GM12865 (cell line): Measurements from ENCODE around the gene DNAJB8.

ENCODE experiments used
- DNase-seq: peaks from one replicate; pipeline ENCODE4 v3.0.0; 2010; ENCODE audit warnings: low read depth
- H3K4me3 ChIP-seq: 2 replicates; pipeline ENCODE4 v1.5.1; 2011; ENCODE audit warnings: mild to moderate bottlenecking, low read depth, low read length, control low read depth
- TF ChIP-seq, protein P1 (sequence below): IDR thresholded peaks from 2 replicates; pipeline ENCODE4 v1.5.1; 2011; ENCODE audit warnings: low read length, control low read depth, low read depth, inconsistent platforms; ENCODE audit not compliant: insufficient read depth; ENCODE audit errors: missing control alignments

Gene DNAJB8

GRCh38 chr3:128420289-128420688 lies 46.4 kb downstream of the DNAJB8 start:
- no peak overlapping the region for H3K4me3 ChIP-seq
- TF ChIP-seq, protein P1, sequence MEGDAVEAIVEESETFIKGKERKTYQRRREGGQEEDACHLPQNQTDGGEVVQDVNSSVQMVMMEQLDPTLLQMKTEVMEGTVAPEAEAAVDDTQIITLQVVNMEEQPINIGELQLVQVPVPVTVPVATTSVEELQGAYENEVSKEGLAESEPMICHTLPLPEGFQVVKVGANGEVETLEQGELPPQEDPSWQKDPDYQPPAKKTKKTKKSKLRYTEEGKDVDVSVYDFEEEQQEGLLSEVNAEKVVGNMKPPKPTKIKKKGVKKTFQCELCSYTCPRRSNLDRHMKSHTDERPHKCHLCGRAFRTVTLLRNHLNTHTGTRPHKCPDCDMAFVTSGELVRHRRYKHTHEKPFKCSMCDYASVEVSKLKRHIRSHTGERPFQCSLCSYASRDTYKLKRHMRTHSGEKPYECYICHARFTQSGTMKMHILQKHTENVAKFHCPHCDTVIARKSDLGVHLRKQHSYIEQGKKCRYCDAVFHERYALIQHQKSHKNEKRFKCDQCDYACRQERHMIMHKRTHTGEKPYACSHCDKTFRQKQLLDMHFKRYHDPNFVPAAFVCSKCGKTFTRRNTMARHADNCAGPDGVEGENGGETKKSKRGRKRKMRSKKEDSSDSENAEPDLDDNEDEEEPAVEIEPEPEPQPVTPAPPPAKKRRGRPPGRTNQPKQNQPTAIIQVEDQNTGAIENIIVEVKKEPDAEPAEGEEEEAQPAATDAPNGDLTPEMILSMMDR, result no peak
- no peak for DNase-seq

DNA sequence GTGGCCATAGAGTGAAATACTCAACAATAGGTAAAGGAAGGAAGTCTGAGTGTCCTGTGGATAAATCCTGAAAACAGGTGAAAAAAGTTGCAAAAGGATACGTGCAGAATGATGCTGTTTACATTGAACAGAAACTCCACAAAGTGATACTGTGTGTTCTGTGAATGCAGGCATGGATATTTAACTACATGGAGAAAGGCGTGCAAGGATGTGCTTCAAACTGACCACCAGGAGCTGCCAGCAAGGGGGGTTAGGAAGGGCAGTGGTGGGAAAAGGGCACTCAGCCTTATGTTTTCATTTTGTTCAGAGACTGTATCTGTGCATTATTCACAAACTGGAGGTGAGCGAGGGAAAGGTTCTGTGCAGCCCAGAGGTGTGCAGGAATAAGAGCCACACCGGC lies 47.4 kb downstream of the DNAJB8 start:
- no peak for DNase-seq
- TF ChIP-seq, protein P1, result no peak

DNA sequence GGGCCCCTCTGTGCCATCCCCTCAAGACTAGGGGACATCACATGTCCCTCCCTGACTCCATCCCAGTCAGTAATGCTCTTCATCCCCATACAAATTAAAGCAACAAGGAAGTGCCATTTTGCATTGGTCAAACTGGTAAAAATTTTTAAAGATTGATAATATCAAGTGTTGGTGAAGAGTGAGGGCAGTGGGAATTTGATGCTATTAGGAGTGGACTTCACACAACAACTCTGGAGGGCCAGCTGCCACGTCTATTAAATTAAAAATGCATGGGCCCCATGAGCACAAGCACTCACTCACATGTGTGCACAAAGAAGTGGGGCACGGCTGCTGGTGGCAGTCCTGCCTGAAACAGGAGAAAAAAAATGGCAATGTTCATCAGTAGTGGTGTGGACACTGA lies 47.8 kb downstream of the DNAJB8 start:
- DNase-seq, result no peak
- TF ChIP-seq, protein P1, result no peak
- no peak overlapping the region for H3K4me3 ChIP-seq

More for the DNA sequence above, 47.4 kb downstream of the DNAJB8 start:
- no peak overlapping the region for H3K4me3 ChIP-seq

DNA sequence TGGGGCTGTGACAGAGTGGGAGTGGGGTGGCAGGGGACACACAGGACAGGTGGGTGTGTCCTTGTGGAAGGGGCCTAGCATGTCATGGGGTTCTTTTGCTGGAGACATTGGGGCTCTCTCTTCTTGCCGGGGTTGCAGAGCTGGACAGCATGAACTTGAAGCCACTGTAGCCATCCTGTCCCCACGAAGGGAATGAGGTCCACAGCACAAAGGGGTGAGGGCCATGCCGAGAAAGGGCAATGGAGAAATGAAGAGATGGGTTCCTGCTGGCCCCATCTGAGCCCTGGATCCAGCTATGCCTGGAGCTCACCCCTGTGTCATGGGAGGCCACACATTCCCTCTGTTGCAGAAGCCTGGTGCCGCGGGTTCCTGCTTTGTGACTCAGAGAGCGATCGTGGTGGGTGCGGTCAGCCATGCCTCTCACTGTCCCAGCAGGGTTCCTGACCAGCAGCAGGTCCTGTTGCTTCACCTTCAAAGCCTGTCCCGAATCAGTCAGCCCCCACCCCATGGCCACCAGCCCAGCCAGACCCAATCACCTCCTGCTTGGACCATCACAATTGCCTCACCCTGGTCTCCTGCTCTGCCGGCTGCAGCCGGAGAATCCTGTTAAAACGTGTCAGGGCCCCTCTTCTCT lies 50.0 kb downstream of the DNAJB8 start:
- TF ChIP-seq, protein P1, result no peak
- DNase-seq, result no peak
- H3K4me3 ChIP-seq, result no peak overlapping the region

GRCh38 chr3:128415773-128416577 lies 50.7 kb downstream of the DNAJB8 start:
- H3K4me3 ChIP-seq, result no peak overlapping the region
- TF ChIP-seq, protein P1, result no peak
- DNase-seq, result no peak

- H3K4me3 ChIP-seq, result no peak overlapping the region
- TF ChIP-seq, protein P1, result no peak
- no peak for DNase-seq
Observed at GRCh38 chr3:128415200-128415772, 51.4 kb downstream of the DNAJB8 start.
